Measurements from ENCODE around the gene SLC43A3. TPM values are rescaled to one million over a fixed set of nuclear protein-coding genes. Genes with fewer than 3 reads are reported as not detected.
"Not testable (repeated sequence)": the region's sequence is repeated elsewhere in the genome, so short reads cannot be mapped to it uniquely, and the experiment has no call there.

SLC43A3 gene
- total RNA-seq, 3 donors from 2014 or later = 104 to 130 (median 105) TPM

GRCh38 chr11:57407010-57407920 is 19.7 kb downstream of the SLC43A3 start:
- H3K36me3 ChIP-seq = no peaks in the 10 kb centered on the region
- H3K4me1 ChIP-seq = no peaks in the 10 kb centered on the region
- peak overlapping the region; percentile 33 to 69 for H3K27ac ChIP-seq
- no peak for TF ChIP-seq POLR2AphosphoS5 (IDR thresholded peaks at IDR 0.05)
- no peak for TF ChIP-seq POLR2A (IDR thresholded peaks at IDR 0.05)
- TF ChIP-seq CTCF (IDR thresholded peaks at IDR 0.05) = no peak
- H3K9me3 ChIP-seq = no peaks in the 10 kb centered on the region
- no peak overlapping the region for H3K4me3 ChIP-seq
- intact Hi-C loops (cut with DNase I; ENCODE audit: low total_unique reads) = no loop called here
- no peak for DNase-seq (ENCODE audit: low spot score in 2 of 2)
- no peaks in the 10 kb centered on the region for H3K27me3 ChIP-seq

GRCh38 chr11:57406337-57406904 is 20.5 kb downstream of the SLC43A3 start:
- no peaks in the 10 kb centered on the region for H3K4me1 ChIP-seq
- intact Hi-C loops (cut with DNase I; ENCODE audit: low total_unique reads) = no loop called here

GRCh38 chr11:57405271-57405860 is 21.6 kb downstream of the SLC43A3 start:
- intact Hi-C loops (cut with DNase I; ENCODE audit: low total_unique reads) = no loop called here
- H3K27me3 ChIP-seq = no peaks in the 10 kb centered on the region
- no peaks in the 10 kb centered on the region for H3K36me3 ChIP-seq
- peak overlapping the region in 1 of 2 donors; percentile 69 for H3K27ac ChIP-seq
- no peak overlapping the region for H3K4me3 ChIP-seq
- H3K9me3 ChIP-seq = no peaks in the 10 kb centered on the region
- no peaks in the 10 kb centered on the region for H3K4me1 ChIP-seq
- DNase-seq (ENCODE audit: low spot score in 2 of 2) = no peak
- TF ChIP-seq POLR2AphosphoS5 (IDR thresholded peaks at IDR 0.05) (no peak), POLR2A (IDR thresholded peaks at IDR 0.05) (no peak), CTCF (IDR thresholded peaks at IDR 0.05) (no peak)

More at GRCh38 chr11:57406337-57406904, 20.5 kb downstream of the SLC43A3 start:
- DNase-seq (ENCODE audit: low spot score in 2 of 2) = no peak
- Histone ChIP-seq H3K27ac (peak overlapping the region; percentile 33 to 69), H3K36me3 (no peaks in the 10 kb centered on the region), H3K4me3 (no peak overlapping the region), H3K9me3 (no peaks in the 10 kb centered on the region), H3K27me3 (no peaks in the 10 kb centered on the region)
- TF ChIP-seq POLR2A (IDR thresholded peaks at IDR 0.05) = no peak
- no peak for TF ChIP-seq CTCF (IDR thresholded peaks at IDR 0.05)
- no peak for TF ChIP-seq POLR2AphosphoS5 (IDR thresholded peaks at IDR 0.05)

- H3K4me1 ChIP-seq = no peaks in the 10 kb centered on the region
- H3K27me3 ChIP-seq = no peaks in the 10 kb centered on the region
- no peak for DNase-seq (ENCODE audit: low spot score in 2 of 2)
- TF ChIP-seq POLR2A (IDR thresholded peaks at IDR 0.05) (no peak), CTCF (IDR thresholded peaks at IDR 0.05) (no peak), POLR2AphosphoS5 (IDR thresholded peaks at IDR 0.05) (no peak)
- H3K36me3 ChIP-seq = no peaks in the 10 kb centered on the region
- intact Hi-C loops (cut with DNase I; ENCODE audit: low total_unique reads) = no loop called here
- H3K4me3 ChIP-seq = no peak overlapping the region
- no peak overlapping the region for H3K27ac ChIP-seq
- no peaks in the 10 kb centered on the region for H3K9me3 ChIP-seq
Observed at GRCh38 chr11:57403802-57404147, 23.1 kb downstream of the SLC43A3 start.

- DNase-seq (ENCODE audit: low spot score in 2 of 2); H3K9me3 ChIP-seq; H3K4me1 ChIP-seq; H3K27ac ChIP-seq; intact Hi-C loops (cut with DNase I; ENCODE audit: low total_unique reads); H3K4me3 ChIP-seq; H3K36me3 ChIP-seq; H3K27me3 ChIP-seq: not testable (repeated sequence)
Observed at GRCh38 chr11:57403003-57403801, 23.7 kb downstream of the SLC43A3 start.
